GM18511 (cell line): ENCODE data around the gene OR1S1.
"Not testable (repeated sequence)": the region's sequence is repeated elsewhere in the genome, so short reads cannot be mapped to it uniquely, and the experiment has no call there.

Experiments
- ATAC-seq: cut with Tn5 transposase; IDR thresholded peaks from one replicate; pipeline ENCODE4 v1.9.1; 2021; ENCODE audit warnings: mild to moderate bottlenecking, moderate library complexity; ENCODE audit not compliant: unreplicated experiment

The OR1S1 gene

GRCh38 chr11:58212420-58212819 lies at the start of gene OR1S1:
Gene OR1S1 (plus strand): TSS chr11:58212720.
- not testable (repeated sequence) for ATAC-seq

GRCh38 chr11:58164389-58164788 lies 48.1 kb upstream of the OR1S1 start:
- no peak for ATAC-seq

GRCh38 chr11:58164990-58165389 lies 47.5 kb upstream of the OR1S1 start:
- ATAC-seq = no peak

- no peak for ATAC-seq
These were observed 46.9 kb upstream of the OR1S1 start for GRCh38 chr11:58165504-58166106.

GRCh38 chr11:58177409-58178054 lies 35.0 kb upstream of the OR1S1 start:
- ATAC-seq = no peak

- no peak for ATAC-seq
These were observed 34.1 kb upstream of the OR1S1 start for GRCh38 chr11:58178444-58178843.

- ATAC-seq = no peak
These were observed 32.9 kb upstream of the OR1S1 start for GRCh38 chr11:58179648-58180047.

- ATAC-seq = no peak
These were observed 25.6 kb upstream of the OR1S1 start for GRCh38 chr11:58186938-58187337.

GRCh38 chr11:58188770-58189169 lies 23.8 kb upstream of the OR1S1 start, which contains the start of gene OR9Q2:
Gene OR9Q2 (plus strand): TSS chr11:58189070. CDS start chr11:58190491, 1,421 bp downstream.
- no peak for ATAC-seq

- ATAC-seq = no peak
These were observed 20.3 kb upstream of the OR1S1 start for GRCh38 chr11:58192229-58192628.

GRCh38 chr11:58193391-58193790 lies 19.1 kb upstream of the OR1S1 start:
- no peak for ATAC-seq

- ATAC-seq = no peak
These were observed 16.6 kb upstream of the OR1S1 start for GRCh38 chr11:58195939-58196338.

GRCh38 chr11:58199271-58199670 lies 13.2 kb upstream of the OR1S1 start:
- no peak for ATAC-seq

GRCh38 chr11:58204042-58204441 lies 8.5 kb upstream of the OR1S1 start, which contains the start of gene OR1S2:
Gene OR1S2 (minus strand): TSS chr11:58204142. CDS start chr11:58204142, 0 bp downstream.
- no peak for ATAC-seq

- ATAC-seq = no peak
These were observed 4.0 kb downstream of the OR1S1 start for GRCh38 chr11:58216476-58216875.

GRCh38 chr11:58222721-58223120 lies 10.2 kb downstream of the OR1S1 start:
- ATAC-seq = no peak

GRCh38 chr11:58227956-58228615 lies 15.6 kb downstream of the OR1S1 start:
- no peak for ATAC-seq

- no peak for ATAC-seq
These were observed 31.4 kb downstream of the OR1S1 start for GRCh38 chr11:58243954-58244353.

GRCh38 chr11:58254936-58255335 lies 42.4 kb downstream of the OR1S1 start:
- no peak for ATAC-seq

- no peak for ATAC-seq
These were observed 47.5 kb downstream of the OR1S1 start for GRCh38 chr11:58259983-58260382.
